Inflammatory macrophage treated with lipopolysaccharide for 4 hours (primary cell): ENCODE data around the gene PKD2L2.
"Not testable (repeated sequence)": the region's sequence is repeated elsewhere in the genome, so short reads cannot be mapped to it uniquely, and the experiment has no call there.

Source experiments
- DNase-seq: peaks from one replicate; pipeline ENCODE4 v3.0.0-alpha.2; 2020

The PKD2L2 gene

DNA sequence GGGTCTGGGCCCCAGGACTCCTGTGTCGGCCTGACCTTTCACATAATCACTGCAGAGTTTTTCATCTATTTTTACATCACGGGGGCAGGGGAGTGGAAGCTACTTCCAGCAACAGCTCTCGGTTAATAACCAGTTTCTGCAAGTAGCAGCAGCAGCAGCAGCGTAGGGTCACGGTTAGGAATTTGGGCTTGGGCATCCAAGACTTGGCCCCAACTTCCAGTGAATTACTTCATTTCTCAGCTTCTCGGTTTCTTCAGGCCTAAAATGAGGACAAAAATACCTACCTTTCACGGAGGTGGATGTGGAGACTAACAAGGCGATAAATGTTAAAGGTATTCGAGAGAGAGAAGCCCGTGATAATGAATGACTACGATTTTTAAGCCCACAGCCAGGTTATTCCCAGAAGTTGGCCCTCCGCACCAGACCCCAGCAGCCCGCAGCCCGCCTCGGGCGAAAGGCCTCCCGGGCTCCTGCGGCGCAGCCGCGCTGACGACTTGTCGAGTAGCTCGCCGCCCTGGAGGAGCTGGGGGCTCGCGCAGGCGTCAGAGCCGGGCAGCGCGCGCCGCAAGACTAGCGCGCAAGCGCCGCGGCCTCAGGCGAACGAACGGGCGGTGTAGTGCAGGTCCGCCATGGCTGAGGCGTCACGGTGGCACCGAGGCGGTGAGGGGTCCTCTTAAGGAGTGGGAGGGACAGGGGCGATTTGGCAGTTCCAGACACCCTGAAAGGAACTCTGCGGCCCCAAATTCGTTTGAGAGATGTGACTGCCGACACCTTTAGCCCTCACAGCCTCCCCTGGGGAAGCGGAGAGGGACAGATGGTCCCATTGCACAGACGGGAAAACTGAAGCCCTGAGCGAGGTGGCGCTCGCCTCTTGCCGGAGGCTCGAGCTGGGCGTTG lies at the start of gene PKD2L2:
TSS of gene PKD2L2 (plus strand) at position 595 of the 897 bp plus-strand sequence. CDS start at position 630, 35 bp downstream.
- DNase-seq, result peak; percentile 88

DNA sequence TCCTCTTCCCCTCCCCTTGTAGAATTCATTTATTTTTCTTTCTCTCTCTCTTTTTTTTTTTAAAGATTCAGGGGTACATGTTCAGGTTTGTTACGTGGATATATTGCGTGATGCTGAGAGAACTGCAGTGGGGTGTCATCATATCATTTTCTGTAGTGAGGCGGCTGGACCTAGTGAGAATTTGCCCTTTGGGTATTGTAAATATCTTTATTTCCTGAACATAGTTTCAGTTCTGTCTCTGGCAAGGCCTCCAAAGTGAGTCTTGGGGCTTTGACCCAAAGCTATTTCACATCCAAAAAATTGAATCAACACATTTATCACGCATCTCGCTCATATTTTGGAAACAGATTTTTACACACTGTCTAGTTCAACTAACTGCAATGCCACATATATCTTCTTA lies 47.0 kb upstream of the PKD2L2 start:
- DNase-seq, result no peak

DNA sequence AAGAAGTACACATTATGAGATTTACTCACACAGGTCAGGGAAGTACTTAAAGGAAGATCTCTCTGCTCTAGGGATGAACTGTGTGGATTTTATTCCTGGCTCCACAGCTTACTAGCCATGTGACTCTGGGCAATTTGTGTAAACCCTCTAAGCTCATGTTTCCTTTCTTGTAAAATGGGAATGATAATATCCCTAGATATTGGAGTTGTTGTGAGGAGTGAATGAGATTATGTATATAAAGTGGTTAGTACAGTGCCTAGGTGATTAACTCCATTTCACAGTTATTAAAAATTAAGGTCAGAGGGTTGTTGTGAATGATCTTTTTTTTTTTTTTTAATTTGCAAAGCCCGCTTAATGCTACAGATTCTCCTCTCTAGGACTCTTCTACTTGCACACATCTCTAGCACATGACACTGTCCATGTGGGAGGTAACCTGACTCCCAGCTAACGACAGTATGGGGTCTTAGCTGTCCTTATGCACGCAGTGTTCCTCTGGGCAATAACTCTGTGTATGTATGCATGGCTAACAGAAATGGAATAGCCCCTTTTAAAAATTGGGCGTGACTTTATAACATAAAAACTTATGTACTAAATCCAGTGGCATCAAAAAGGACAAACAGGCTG lies 45.5 kb upstream of the PKD2L2 start:
- no peak for DNase-seq

DNA sequence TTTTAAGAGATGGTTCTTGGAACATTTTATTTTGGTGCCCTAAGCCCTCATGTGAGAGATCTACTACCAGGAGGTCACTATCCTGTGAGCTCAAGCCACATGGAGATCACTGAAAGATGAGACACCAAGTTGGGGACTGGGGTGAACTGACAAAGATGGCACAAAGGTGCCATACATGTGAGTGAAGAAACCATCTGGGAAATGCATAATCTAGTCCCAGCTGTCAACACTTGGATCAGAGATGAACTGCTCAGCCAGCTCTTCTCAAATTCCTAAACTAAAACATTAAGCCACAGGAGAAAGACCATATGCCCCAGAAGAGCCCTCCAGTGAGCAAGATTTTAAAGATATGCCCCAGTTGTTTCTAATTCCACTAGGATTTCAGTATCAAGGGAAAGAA lies 43.8 kb upstream of the PKD2L2 start:
- DNase-seq, result no peak

DNA sequence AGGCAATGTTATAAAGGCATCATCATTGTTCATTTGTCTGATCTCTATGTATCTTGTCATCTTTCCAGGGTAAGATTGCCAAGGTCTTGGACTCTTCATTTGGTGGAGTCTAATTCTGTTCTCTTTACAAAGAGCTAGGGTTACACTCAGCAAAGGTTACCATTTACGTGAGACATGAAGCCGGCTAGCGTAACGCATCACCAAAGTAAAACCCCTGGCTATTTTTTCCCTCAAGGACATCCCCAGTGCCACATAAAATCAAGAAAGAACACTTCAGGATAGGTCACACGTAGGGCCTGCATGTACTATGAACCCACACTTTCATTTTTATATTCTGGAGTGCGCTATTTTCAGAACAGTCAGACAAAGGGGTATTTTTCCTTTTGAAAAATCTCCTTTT lies 41.6 kb upstream of the PKD2L2 start:
- DNase-seq, result no peak

DNA sequence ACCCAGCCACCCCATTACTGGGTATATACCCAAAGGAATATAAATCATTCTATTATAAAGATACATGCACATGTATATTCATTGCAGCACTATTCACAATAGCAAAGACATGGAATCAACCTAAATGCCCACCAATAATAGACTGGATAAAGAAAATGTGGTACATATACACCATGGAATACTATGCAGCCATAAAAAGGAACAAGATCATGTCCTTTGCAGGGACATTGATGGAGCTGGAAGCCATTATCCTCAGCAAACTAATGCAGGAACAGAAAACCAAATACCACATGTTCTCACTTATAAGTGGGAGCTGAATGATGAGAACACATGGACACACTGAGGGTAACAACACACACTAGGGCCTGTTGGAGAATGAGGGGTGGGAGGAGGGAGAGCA lies 36.1 kb upstream of the PKD2L2 start:
- not testable (repeated sequence) for DNase-seq

DNA sequence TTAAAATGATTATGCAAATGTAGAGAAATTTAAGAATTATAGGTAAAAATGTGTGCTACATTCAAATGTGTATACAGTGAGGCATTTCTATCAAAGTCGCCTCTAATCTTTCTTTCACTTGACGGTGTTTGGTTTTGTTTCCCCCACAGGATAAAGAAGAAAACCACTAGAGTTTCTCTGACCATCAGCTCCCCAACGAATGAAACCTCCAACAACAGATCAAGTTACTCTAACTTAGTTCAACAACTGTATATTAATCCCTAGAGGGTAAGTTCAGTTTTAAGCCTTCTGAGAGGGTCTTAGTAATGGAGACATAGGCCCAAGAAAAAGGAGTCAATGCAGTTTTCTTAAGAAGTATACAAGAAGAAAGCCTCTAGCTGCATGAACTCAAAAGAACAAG lies 33.1 kb upstream of the PKD2L2 start:
- DNase-seq, result no peak

DNA sequence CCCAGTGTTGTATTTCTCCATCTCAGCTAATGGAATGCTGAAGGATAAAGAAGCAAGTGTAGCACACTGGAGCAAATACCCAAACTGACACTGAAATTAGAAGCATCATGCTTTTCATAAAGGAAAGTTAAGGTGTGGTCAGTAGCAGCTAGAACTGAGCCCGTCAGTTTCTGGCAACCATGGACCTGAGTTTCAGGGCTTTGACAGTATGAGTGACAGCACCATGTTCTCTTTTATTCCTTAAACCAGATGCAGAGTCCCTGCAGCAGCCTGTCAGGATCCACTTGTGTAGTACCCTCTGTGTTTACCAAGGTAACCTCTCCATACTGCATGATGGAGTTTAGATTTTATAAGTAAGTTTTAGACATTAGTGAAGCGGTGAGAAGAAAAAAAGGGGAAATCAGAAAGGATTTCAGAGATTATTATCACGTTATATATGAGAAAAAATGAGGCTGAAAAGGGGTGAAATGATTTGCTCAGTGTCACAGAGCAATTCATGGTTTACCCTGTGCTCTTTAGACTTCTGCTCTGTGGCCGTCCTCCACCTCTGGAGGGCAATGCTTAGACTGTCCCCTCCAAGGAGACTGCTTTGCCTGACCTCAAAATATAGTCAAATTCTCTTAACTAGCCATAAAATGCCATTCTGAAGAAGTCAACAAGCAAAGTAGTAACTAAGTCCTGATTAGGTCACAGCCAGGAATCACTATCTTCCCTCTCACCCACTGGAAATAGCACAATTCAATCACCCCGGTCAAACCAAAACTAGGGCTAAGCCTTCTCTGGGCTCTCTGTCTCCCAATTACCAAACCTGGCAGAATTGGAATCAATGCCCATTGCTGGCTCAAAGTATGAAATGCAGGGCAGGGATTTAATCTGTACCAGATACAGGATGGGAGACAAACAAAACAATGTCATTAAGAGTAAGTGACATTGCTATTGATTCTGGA lies 32.1 kb upstream of the PKD2L2 start:
- DNase-seq, result no peak

DNA sequence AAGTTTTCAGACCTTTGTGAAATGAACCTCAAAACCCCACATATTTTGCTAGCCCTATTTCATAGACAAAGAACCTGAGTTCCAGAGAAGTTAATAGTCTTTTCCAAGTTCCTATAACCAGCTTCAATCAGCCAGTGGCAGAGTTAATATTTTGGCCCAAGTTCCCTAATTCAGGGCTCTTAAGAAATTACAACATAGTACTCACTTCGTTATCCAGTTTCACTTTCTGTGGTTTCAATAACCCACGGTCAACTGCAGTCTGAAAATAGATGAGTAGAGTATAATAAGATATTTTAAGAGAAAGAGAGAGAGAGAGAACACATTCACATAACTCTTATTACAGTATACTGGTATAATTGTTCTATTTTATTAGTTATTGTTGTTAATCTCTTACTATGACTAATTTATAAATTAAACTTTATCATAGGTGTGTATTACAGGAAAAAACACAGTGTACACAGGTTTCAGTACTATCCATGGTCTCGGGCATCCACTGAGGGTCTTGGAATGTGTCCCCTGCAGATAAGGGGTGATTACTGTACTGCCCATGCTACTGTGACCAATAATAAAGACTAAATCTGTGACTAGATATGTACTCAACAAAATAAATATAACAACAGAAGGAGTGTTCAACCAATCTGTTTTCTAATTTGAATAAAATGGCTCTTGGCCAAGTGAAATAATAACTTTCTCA lies 30.9 kb upstream of the PKD2L2 start:
- DNase-seq, result peak; percentile 85

DNA sequence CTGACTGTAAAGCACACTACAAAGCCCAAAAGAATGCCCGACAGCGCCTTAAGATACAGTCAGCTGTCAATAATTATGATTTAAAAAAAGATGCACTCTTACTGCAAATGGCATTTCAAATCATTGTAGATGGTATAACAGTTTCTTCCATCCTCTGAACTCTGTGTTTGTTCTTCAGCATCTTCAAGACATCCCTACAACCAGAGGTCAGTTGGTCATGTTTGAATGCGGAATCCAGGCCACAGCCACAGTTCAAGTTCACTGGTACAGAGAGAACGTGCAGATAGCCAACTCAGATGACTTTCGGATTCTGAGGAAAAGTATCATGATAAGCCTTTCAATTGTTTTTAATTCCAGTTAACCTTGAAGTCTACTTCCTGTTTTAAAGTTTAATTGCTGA lies 30.3 kb upstream of the PKD2L2 start:
- no peak for DNase-seq

DNA sequence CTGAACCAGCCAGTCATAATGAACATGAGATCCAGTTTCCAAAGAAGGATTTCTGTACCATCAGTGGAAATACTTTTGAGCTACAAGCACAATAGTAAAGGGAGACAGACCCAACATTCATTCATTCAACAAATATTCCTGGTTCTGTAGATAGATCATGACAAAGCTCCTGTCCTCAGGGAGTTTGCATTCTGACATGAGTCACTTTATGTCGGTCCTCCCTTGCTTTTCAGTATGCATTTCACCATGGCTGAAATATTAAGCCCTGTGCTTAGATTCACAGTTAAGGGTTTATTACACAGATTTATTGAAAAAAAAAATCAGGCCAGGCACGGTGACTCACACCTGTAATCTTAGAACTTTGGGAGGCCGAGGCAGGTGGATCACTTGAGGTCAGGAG lies 27.0 kb upstream of the PKD2L2 start:
- no peak for DNase-seq

DNA sequence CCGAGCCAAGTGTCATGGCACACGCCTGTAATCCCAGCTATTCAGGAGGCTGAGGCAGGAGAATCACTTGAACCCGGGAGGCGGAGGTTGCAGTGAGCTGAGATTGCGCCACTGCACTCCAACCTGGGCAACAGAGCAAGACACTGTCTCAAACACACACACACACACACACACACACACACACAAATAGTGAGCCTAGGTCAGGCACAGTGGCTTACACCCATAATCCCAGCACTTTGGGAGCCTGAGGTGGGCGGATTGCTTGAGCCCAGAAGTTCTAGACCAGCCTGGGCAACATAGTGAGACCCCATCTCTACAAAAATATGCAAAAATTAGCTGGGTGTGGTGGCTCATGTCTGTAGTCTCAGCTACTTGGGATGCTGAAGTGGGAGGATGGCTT lies 25.6 kb upstream of the PKD2L2 start:
- not testable (repeated sequence) for DNase-seq

DNA sequence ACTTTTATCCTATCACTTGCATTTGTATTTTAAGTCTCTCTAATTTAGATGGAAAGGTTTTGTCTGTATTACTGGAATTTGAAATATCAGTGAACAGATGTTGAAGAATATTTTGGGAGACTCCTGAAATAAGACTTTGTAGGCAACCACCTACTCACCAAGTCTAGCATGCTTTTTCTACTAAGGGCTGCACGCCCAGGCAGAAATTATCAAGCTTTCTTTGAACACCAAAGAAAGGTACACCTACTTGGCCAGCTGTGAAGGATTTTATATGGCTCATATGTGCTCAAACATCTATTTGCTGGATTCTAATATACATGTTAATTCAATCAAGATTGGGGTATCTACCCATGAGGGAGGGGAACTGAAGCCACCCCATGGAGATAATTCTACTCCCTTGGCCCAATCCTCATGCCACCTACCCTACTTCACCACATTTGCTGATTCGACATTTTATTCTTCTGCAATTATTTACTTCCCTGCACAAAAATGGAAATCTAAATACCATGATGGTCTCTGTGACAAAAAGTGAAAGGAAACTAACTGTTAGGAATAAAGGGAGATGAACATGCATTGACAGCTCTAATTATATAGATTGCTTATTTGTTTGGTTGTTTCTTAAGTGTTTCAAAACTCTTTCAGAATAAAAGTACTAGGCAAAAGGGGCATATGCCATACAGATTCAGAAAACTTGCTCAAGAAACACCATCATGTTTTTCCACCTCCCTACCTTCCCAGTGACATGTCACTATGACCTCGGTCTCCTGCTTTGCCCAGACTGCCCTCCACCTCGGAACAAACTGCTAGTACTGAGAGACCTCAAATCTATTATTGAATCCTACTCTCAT lies 22.5 kb upstream of the PKD2L2 start:
- no peak for DNase-seq

DNA sequence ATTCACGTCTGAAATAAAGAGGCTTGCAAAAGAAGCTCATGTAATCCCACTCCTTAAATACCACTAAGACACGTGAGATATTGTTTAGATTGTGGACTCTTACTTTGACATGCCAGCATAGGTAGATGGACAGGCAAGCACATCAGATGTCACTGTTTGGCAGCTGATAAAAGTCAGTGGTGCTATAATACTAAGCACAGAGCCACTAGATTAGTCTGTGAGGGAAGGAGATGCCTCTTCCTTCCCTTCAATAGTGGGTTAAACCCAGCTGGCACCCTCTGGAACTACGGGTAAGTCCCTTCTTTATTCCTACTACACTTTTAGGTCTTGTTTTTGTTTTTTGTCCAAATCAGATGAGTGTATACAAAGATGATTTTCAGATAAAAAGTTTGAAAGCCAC lies 21.6 kb upstream of the PKD2L2 start, which contains the start of gene MYOT:
TSS of gene MYOT (plus strand) at position 197 of the 400 bp plus-strand sequence. CDS start 2,792 bp downstream, outside the sequence.
- no peak for DNase-seq

DNA sequence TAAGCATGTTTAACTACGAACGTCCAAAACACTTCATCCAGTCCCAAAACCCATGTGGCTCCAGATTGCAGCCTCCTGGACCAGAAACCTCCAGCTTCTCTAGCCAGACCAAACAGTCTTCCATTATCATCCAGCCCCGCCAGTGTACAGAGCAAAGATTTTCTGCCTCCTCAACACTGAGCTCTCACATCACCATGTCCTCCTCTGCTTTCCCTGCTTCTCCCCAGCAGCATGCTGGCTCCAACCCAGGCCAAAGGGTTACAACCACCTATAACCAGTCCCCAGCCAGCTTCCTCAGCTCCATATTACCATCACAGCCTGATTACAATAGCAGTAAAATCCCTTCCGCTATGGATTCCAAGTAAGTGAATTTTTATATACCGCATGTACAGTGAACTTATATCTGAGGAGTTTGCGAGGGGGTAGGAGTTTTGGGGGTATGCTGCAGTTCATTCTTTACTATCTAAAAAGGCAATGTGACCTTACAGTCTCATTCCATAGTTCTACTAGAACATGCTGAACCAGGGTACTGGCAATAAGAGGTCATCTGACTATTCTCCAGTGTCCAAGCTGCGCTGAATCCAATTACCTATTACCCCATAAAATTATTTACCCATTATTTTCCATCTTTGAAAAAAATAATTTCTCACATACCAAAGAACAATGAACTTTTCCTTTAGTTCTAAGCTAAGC lies 18.5 kb upstream of the PKD2L2 start:
- DNase-seq, result no peak

DNA sequence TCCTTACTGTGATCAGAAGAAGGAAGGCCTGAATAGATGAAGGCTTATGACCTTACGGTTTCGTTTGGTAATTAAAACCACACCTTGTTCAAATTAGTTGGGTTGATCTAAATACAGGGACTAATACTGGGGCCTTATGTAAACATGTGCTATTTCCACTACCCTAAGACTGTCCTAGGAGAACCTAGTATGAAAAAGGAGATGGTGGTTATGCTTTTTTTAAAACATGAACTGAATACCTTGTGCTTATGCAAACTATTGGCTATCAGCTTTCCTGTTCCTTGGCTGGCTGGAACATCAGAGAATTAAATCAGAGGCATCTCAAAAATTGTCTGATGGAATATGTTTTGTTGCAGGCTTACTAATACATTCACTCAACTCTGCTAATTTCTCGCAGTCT lies 17.7 kb upstream of the PKD2L2 start:
- DNase-seq, result no peak

DNA sequence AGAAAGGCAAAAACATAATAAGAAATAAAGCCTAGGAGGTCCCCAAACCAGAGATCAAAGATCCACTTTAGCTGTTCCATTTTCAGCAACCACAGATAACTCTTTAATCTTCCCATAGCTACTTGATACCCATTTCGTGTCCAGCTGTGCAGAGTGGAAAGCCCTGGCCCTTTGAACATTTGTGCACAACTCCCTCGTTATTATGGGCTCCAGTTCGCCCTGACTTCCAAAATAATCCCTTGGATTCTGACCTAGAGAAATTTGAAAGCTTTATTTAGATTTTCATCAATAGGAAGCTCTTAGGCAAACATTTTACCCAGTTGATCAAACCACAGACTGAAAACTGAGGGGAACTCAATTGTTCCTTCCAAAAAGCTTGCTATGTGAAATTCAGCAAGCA lies 16.8 kb upstream of the PKD2L2 start:
- no peak for DNase-seq

DNA sequence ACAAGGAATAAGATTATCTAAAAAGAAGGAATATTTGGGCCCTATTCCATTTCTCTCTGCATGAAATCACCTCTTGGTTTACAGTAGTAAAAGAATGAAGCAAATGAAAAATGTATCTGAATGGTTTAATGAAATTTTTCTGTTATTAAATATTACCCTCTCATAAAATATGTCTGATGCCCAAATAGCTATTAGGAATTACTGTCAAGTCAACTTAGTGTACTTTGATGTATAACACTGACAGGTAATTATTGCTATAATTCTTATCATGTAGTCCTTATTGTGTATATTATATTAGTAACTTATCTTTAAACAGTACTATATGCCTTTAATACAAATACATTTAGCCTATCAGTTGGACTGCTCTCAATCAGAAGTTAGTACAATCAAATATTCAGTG lies 13.2 kb upstream of the PKD2L2 start:
- DNase-seq, result no peak

DNA sequence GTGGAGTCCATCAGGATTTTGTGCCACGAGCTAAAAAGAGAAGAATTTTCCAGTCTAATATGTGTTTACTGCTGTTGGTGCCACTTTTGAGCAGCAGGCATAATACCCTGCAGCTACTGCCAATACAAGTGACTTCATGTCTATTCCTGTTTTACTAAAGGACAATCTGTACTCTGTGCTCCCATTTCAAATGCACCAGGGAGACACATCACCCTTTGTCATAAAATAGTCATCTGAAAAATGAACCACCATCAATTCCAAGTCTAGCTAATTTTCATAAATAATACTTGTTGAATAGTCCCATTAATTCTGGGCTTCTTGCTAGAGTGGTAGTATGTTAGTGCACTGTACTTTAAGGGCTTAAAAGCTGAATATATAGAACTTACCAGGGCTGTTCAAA lies 8.9 kb upstream of the PKD2L2 start:
- DNase-seq, result no peak

DNA sequence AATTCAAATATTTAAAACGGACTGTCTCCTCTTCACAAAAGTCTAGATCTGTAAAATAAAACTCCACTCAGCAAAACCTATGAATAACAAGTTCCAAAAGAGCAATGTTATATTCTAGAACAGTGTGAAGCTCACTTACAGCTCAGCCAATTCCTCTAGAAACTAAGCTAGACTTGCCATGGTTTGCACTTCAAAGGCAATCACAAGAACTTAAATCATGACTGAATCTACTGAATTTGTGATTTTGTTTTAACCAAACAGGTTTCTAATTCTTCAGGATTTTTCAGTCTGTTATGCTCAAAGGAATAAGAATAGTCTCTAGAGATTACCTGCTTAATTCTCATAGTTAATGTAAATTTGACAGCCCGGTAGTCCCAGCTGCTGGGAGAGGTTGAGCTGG lies 1.4 kb upstream of the PKD2L2 start:
- no peak for DNase-seq

DNA sequence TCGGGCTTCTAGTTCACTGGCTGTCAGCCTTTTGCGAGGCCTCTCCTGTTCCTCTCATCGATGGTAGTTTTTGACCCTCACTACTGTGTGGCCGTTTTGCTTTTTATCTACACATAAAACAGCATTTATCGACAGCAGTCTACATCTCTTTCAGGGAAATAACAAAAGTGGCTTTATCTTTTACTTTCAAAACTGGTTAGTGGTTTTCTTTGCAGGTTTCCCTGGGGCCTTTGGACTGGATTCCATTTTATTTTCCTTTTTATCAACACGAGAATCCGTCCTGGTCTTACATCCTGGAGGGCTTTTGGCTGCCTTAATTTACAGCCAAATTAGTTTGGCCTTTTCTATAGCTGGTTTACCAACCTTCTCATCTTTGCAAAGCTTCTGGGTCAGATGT lies 793 bp upstream of the PKD2L2 start:
- peak; percentile 6 for DNase-seq
